Ishikawa (cell line): Measurements from ENCODE around the gene HOXA7.

Source experiments
- CEBPB ChIP-seq: IDR thresholded peaks from 2 replicates; pipeline ENCODE4 v1.6.1; 2012
- CREB1 ChIP-seq: IDR thresholded peaks from 2 replicates; pipeline ENCODE4 v1.6.1; 2012; ENCODE audit warnings: low read depth
- EGR1 ChIP-seq: IDR thresholded peaks from 2 replicates; pipeline ENCODE4 v1.6.1; 2012
- EP300 ChIP-seq: IDR thresholded peaks from 2 replicates; pipeline ENCODE4 v1.6.1; 2012; ENCODE audit warnings: borderline replicate concordance
- FOXM1 ChIP-seq: IDR thresholded peaks from 2 replicates; pipeline ENCODE4 v1.6.1; 2012; ENCODE audit warnings: low read depth, borderline replicate concordance
- NFIC ChIP-seq: IDR thresholded peaks from 2 replicates; pipeline ENCODE4 v1.6.1; 2012
- RAD21 ChIP-seq: IDR thresholded peaks from 2 replicates; pipeline ENCODE4 v1.6.1; 2012; ENCODE audit warnings: low read depth
- TAF1 ChIP-seq: IDR thresholded peaks from 2 replicates; pipeline ENCODE4 v1.6.1; 2012; ENCODE audit warnings: low read depth, mild to moderate bottlenecking
- TCF12 ChIP-seq: IDR thresholded peaks from 2 replicates; pipeline ENCODE4 v1.6.1; 2012; ENCODE audit warnings: low read depth
- TEAD4 ChIP-seq: IDR thresholded peaks from 2 replicates; pipeline ENCODE4 v1.6.1; 2012
- YY1 ChIP-seq: IDR thresholded peaks from 2 replicates; pipeline ENCODE4 v1.6.1; 2012; ENCODE audit warnings: low read depth
- ZBTB7A ChIP-seq: IDR thresholded peaks from 2 replicates; pipeline ENCODE4 v1.6.1; 2012; ENCODE audit warnings: low read depth
- TF ChIP-seq, protein P1 (sequence below): IDR thresholded peaks from 2 replicates; pipeline ENCODE4 v1.6.1; 2012
- TF ChIP-seq, protein P2 (sequence below): IDR thresholded peaks from 2 replicates; pipeline ENCODE4 v1.6.1; 2012; ENCODE audit warnings: low read depth, mild to moderate bottlenecking
- TF ChIP-seq, protein P3 (sequence below): IDR thresholded peaks from 2 replicates; pipeline ENCODE4 v1.6.1; 2012

HOXA7 gene

DNA sequence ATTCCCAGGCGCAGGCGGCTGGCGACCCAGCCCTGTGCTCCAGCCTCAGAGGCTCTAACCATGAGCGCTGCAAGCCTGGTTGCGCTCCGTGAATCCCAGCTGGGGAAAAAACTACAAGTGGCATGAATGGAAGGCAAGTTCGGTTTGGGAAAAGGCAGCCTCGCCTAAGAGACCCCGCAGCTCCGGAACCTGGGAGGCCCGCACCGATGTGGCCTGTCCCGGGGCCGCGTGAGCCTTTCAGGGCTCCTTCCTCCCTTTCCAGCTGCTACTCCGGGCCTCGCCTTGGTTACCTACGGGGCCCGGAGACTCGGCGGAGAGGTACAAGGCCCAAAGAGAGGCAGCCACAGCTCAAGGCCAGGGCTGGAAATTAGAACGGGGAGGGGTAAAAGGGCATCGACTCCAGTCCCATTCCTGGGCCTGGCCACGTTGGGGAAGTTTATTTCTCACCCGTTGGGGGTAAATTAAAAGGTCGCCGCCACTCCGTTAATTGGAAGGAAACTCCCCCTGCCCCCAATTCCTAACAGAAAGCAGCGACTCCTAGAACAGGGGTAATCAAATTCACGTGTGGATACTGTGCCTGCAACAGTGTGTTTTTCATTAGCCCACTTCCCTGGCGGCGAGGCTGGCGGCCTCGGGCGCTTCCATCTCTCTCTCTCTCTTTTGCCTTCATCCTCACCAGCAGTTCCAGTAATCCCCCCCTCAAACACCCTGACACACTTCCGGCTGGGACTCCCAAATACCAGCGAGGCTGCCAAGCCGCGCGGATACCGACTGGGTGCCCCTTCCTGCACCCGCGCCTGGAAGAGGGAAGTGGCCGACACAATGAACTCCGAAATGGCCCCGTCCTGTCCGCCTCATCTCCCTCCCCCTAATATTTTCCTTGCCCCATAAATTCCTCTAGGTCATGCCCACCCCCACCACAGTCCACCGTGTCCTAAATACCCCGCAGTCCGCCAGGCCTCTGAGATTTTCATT, 10.3 kb upstream of the HOXA7 start:
- TF ChIP-seq ZBTB7A (no peak), TCF12 (no peak), FOXM1 (no peak), CEBPB (no peak)
- TF ChIP-seq, protein P1, sequence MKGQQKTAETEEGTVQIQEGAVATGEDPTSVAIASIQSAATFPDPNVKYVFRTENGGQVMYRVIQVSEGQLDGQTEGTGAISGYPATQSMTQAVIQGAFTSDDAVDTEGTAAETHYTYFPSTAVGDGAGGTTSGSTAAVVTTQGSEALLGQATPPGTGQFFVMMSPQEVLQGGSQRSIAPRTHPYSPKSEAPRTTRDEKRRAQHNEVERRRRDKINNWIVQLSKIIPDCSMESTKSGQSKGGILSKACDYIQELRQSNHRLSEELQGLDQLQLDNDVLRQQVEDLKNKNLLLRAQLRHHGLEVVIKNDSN: no peak

DNA sequence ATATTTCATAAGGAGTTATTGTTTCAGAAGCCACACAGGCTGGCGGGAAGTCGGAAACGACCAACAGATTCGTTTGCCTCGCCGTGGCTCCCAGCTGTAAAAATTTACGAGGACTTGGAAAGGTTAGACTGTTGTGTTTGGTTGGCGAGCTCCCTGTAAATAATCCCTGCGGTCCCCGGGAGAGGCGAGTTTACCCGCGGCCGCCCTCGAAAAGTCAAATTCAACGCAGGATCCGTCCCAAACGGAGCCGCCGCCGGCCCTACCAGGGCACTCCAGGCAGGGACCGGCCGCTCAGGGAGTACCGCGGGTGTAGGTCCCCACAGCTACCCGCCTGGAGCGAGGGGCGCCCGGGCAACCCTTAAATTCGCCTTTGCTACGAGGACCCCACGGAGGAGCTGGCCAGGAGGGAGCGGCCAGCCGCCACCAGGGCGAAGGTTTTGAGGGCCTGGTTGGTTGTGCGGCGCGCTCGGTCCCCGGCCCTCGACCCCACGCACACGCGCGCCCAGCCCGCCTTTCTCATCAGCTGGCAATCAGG, 9.6 kb upstream of the HOXA7 start:
- TF ChIP-seq YY1 (no peak), TCF12 (no peak), RAD21 (no peak), ZBTB7A (no peak), EP300 (no peak), EGR1 (no peak), FOXM1 (no peak), TEAD4 (no peak), CEBPB (no peak), CREB1 (no peak), NFIC (no peak)
- TF ChIP-seq, protein P1: no peak
- TF ChIP-seq, protein P2, sequence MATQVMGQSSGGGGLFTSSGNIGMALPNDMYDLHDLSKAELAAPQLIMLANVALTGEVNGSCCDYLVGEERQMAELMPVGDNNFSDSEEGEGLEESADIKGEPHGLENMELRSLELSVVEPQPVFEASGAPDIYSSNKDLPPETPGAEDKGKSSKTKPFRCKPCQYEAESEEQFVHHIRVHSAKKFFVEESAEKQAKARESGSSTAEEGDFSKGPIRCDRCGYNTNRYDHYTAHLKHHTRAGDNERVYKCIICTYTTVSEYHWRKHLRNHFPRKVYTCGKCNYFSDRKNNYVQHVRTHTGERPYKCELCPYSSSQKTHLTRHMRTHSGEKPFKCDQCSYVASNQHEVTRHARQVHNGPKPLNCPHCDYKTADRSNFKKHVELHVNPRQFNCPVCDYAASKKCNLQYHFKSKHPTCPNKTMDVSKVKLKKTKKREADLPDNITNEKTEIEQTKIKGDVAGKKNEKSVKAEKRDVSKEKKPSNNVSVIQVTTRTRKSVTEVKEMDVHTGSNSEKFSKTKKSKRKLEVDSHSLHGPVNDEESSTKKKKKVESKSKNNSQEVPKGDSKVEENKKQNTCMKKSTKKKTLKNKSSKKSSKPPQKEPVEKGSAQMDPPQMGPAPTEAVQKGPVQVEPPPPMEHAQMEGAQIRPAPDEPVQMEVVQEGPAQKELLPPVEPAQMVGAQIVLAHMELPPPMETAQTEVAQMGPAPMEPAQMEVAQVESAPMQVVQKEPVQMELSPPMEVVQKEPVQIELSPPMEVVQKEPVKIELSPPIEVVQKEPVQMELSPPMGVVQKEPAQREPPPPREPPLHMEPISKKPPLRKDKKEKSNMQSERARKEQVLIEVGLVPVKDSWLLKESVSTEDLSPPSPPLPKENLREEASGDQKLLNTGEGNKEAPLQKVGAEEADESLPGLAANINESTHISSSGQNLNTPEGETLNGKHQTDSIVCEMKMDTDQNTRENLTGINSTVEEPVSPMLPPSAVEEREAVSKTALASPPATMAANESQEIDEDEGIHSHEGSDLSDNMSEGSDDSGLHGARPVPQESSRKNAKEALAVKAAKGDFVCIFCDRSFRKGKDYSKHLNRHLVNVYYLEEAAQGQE: no peak
- TF ChIP-seq, protein P3, sequence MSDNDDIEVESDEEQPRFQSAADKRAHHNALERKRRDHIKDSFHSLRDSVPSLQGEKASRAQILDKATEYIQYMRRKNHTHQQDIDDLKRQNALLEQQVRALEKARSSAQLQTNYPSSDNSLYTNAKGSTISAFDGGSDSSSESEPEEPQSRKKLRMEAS: no peak

DNA sequence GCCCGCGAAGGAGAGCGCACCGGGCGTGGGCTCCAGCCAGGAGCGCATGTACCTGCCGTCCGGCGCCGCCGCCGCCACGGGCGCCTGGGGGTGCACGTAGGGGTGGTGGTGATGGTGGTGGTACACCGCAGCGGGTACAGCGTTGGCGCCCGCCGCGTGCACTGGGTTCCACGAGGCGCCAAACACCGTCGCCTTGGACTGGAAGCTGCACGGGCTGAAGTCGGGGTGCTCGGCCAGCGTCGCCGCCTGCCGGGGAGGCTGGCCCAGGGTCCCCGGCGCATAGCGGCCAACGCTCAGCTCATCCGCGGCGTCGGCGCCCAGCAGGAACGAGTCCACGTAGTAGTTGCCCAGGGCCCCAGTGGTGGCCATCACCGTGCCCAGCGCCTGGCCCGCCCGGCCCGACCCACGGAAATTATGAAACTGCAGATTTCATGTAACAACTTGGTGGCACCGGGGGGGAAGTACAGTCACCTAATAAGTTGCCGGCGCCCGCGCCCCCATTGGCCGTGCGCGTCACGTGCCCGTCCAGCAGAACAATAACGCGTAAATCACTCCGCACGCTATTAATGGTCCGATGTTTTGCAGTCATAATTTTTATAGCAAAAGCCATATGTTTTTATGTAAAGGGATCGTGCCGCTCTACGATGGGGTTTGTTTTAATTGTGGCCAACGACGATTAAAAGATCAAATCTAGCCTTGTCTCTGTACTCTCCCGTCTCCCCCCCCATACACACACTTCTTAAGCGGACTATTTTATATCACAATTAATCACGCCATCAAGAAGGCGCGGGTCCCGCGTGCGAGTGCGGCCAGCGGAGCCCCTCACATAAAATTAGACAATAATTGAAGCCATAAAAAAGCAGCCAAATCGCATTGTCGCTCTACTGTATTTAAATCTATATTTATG, 8.9 kb upstream of the HOXA7 start, which contains the start of gene HOXA9:
TSS of gene HOXA9 (minus strand) at position 449 of the 907 bp plus-strand sequence. CDS start at position 369, 80 bp downstream.
- TF ChIP-seq FOXM1 (no peak), TCF12 (no peak), NFIC (no peak), TEAD4 (no peak)
- TF ChIP-seq, protein P3: no peak

DNA sequence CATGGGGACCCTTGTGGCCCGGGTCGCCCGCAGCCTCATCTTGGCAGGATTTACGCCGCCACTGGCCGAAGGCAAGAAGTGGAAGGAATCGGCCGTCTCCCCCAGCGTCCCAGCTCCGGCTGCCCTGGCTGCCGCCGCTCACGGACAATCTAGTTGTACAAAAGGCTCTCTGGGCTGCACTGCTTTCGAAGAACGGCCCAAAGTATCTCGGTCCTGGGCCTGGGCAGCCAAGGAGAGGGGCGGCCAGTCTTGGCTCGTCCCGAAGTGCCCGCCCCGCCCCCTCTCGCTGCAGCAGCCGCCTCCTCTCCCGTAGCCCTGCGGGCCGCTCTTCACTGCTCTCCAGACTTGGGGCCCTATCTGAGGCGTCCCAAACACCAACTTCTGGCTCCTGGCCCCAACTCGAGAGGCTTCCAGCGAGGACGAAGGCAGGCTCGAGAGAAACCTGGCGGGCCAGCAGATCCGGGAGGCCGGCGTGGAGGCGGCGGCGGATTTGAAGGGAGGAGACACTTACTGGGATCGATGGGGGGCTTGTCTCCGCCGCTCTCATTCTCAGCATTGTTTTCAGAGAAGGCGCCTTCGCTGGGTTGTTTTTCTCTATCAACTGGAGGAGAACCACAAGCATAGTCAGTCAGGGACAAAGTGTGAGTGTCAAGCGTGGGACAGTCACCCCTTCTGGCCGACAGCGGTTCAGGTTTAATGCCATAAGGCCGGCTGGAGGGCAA, 8.1 kb upstream of the HOXA7 start:
- TF ChIP-seq RAD21: no peak
- TF ChIP-seq, protein P3: no peak

DNA sequence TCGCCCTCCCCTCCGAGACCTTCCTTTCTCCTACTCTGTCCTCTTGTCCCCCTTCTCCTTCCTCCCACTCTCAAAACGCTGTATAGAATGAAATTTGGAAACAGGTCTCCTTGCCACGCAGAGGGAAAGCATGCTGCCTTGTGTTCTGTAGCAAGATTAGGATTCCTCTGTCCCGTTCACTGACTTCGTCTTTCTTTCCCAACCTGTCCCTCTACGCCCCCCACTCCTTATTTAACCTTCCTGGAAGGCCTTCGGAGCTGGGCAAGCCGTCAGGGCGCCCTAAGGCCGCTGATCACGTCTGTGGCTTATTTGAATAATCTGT, 7.5 kb upstream of the HOXA7 start:
- TF ChIP-seq TCF12: no peak
- TF ChIP-seq, protein P1: no peak
- no peak for TF ChIP-seq TEAD4
- TF ChIP-seq NFIC: no peak
- TF ChIP-seq TAF1: no peak
- TF ChIP-seq, protein P2: no peak
- no peak for TF ChIP-seq EGR1
- TF ChIP-seq CEBPB: no peak
- TF ChIP-seq RAD21: no peak
